NCI-H146 (cell line): ENCODE measurements around the gene SRRM3.
A peak's percentile ranks its signal among the peaks of the same experiment; 100 is the strongest.
"Not testable (repeated sequence)": the region's sequence is repeated elsewhere in the genome, so short reads cannot be mapped to it uniquely, and the experiment has no call there.

Experiments used
- DNase-seq: peaks from one replicate; lab custom pipeline; 2025; lab: John Stamatoyannopoulos, UW

Gene SRRM3, protein sequence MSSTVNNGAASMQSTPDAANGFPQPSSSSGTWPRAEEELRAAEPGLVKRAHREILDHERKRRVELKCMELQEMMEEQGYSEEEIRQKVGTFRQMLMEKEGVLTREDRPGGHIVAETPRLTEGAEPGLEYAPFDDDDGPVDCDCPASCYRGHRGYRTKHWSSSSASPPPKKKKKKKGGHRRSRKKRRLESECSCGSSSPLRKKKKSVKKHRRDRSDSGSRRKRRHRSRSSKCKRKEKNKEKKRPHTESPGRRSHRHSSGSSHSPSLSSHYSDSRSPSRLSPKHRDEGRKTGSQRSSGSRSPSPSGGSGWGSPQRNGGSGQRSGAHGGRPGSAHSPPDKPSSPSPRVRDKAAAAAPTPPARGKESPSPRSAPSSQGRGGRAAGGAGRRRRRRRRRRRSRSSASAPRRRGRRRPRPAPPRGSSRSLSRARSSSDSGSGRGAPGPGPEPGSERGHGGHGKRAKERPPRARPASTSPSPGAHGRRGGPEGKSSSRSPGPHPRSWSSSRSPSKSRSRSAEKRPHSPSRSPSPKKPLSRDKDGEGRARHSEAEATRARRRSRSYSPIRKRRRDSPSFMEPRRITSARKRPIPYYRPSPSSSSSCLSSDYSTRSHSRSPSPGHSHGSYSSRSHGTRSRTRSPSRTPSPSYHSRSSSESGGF

DNA sequence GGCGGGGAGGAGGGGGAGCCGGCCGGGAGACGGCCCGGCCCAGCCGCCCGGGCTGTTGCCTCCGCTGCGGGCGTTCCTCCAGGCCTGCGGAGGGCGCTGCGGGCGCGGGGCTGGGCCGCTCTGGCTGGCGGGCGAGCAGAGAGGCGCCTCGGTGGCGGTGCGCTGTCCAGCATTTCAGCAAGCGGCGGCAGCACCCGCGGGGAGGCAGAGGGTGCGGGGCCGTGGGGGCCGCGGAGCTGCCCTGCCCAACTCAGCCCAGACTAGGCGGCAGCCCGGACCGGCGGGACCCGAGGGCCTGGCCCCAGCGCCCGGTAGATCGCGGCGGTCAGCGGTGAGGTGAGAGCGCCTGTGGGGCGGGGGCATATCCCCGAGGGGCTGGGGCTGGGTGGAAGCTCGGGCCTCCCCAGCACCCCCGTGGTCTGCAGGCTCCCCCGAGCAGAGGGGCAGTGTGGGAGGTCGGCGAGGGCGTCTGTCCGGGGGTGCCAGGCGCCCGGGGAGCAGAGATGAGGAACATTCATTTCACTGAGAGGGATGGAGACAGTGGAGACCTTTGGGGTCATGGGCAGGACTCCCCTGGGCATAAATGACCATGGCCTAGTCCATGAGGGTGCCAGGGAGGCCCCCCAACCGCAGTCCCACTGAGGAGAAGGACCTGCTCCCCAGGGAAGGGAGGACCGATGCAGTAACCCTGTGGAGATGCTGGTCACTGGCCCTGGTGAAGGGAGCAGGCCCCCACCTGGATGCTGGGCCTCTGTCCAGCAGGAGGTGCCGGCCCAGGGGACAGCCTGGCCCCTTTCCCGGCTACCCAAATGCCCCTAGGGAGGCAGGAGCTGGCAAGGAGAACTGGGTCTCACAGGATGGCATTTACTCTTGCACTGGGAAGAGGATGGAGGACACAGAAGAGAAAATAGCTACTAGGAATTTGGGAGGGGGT, at the start of gene SRRM3:
TSS of gene SRRM3 (plus strand) at position 165 of the 934 bp plus-strand sequence. CDS start 33,171 bp downstream, outside the sequence.
- DNase-seq, result peak; percentile 81

GRCh38 chr7:76151932-76152331, 49.8 kb upstream of the SRRM3 start:
- DNase-seq, result no peak

DNA sequence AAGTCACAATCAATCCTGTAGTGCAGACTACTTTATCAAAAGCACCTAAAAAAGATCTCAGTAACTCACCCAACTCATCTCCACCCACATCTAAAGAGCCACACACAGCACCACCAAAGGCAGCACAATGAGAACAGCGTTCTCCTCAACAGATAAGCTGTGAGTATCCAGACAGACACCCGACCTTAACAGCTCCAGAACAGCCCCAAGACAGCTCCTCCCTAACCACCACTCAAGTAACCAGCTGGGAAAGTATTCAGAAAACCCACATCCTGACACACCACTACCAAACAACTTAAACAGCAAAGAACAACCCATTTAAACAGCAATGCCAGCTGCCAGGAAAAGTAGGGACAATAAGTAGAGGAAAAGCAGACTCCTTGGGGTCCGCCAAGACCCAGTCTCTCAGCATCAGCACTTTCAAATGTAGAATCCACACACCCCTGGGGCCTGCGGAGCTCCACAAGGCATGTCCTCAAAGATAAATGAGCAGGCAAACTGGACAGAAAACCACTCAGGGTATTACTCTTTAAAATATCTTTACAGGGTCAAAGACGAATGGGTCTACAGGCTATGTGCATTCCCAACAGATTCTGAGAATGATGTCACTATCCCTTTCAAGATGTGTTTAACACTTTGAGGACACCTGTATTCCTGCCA, 48.0 kb upstream of the SRRM3 start:
- not testable (repeated sequence) for DNase-seq

- no peak for DNase-seq
Observed at GRCh38 chr7:76155938-76156337, 45.8 kb upstream of the SRRM3 start.

DNA sequence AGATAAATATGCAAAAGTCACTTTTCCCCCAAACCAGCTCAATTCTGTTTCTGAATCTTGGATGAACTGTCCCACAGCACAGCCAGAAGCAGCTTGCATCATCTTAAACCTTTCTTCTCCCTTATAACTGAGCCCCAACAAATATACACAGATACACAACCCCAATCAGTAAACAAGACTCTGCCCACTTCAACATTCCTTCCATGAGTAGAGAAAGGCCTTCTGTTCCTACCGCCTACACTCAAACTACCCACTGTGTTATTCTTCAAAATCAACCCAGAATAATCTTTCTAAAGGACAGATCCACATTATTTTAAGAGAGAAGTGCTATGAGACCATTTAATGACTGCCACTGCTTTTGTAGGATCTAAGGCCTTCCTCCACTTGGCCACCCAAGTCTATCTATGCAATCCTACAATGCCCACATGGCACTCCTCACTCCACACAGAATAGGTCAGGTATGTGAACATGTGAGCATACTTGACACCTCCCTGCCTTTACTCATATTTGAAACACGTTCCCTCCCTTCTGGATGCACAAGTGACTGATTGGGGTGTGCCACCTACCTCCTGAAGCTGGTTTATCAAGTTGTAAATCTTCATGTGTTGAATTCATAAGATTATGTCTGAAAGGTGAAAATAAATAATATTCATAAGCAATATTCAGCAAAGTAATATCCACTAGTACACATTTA, 44.6 kb upstream of the SRRM3 start:
- DNase-seq, result not testable (repeated sequence)

GRCh38 chr7:76158416-76158815, 43.3 kb upstream of the SRRM3 start:
- not testable (repeated sequence) for DNase-seq

- DNase-seq, result peak; percentile 3
Observed at GRCh38 chr7:76162416-76163170, 39.1 kb upstream of the SRRM3 start.

GRCh38 chr7:76163812-76164211, 37.9 kb upstream of the SRRM3 start:
- DNase-seq, result peak; percentile 96

- DNase-seq, result no peak
Observed at GRCh38 chr7:76165106-76165972, 36.4 kb upstream of the SRRM3 start.

- no peak for DNase-seq
Observed at GRCh38 chr7:76165973-76166403, 35.7 kb upstream of the SRRM3 start.

DNA sequence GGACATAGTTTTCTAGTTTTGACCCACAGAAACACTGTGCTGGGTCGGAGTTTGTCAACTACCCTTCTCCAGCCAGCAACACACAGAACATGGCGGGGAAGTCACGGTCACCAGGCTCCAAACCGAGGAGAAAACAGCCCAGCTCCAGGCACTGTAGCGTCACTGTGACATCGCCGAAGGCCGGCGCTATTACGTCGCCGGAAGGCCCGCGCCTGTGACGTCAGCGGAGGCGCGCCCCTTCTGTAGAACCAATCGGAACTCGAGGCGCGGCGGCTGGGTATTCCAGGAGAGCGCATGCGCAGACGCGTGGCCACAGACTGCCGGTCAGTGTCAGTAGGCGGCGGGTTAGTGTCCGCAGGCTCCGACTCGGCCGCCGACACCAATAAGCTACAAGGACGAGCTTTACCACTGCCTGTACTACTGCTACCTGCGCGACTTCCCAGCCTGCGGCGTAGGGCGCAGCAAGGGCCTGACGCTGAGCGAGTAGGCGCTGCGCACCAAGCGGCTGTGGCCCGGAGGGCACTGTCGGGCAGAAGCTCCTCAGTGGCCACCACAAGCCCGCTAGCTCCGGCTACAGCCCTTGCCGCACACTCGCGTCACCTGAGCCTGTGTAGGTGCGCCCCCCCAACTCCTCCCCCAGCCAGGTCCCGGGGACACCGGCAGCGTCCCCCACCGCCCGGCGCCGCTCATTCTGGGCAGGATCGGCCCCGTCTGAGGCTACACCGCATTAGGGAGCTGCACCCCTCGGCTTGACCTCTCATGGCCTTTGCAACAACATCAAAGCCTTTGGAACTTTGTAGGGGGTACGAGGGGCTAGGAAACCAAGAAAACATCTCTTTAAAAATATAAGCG, 35.1 kb upstream of the SRRM3 start:
- peak; percentile 99 for DNase-seq

- no peak for DNase-seq
Observed at GRCh38 chr7:76173566-76174205, 28.0 kb upstream of the SRRM3 start.

DNA sequence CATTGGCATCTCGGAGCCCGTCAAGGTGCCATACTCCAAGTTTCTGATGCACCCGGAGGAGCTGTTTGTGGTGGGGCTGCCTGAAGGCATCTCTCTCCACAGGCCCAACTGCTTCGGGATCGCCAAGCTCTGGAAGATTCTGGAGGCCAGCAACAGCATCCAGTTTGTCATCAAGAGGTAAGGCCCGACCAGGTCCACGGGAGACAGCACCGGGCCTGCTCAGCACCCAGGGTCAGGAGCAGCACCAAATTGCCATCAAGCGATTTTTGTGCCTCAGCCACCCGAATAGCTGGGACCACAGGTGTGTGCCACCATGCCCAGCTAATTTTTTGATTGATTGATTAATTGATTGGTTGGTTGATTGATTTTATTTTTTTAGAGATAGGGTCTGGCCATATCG, 24.7 kb upstream of the SRRM3 start:
- not testable (repeated sequence) for DNase-seq

GRCh38 chr7:76179686-76180085, 22.0 kb upstream of the SRRM3 start:
- DNase-seq, result no peak

GRCh38 chr7:76182225-76182960, 19.3 kb upstream of the SRRM3 start:
- DNase-seq, result no peak

GRCh38 chr7:76185187-76185896, 16.4 kb upstream of the SRRM3 start:
- no peak for DNase-seq
